ENCODE measurements around the gene RIBC2. TPM values are rescaled to one million over a fixed set of nuclear protein-coding genes. Genes with fewer than 3 reads are reported as not detected.

The RIBC2 gene
- total RNA-seq, 1 donor from 2014 or later, result 8.8 TPM

DNA sequence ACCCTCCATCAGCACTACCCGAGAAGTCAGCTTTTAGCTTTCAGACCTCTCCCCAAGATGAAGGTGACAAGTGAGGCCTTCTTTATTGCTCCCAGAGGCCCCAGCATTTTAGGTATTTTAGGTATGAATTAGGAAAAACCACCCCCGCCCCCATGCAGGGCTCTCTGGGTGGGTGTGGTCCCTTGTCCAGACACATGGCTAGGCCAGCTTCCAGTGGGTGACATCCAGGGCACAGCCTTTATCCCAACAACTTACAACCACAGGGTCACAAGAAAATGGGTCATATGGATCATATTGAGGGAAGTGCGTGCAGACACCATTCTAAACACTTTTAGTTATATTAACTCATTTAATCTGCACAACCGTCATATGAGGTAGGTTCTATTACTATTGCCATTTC lies 42.1 kb downstream of the RIBC2 start:
- Mint-ChIP-seq H3K9me3 (no peaks in the 10 kb centered on the region), H3K4me1 (ENCODE audit: unreplicated experiment) (peaks cover 51% of the 10 kb centered on the region), H3K4me3 (no peak overlapping the region), H3K27ac (no peak overlapping the region), H3K36me3 (no peaks in the 10 kb centered on the region), H3K27me3 (peaks cover 6% of the 10 kb centered on the region)
- DNase-seq (ENCODE audit: extremely low spot score, unreplicated experiment), result no peak
- TF ChIP-seq CTCF (conservative IDR thresholded peaks at IDR 0.05), result no peak

DNA sequence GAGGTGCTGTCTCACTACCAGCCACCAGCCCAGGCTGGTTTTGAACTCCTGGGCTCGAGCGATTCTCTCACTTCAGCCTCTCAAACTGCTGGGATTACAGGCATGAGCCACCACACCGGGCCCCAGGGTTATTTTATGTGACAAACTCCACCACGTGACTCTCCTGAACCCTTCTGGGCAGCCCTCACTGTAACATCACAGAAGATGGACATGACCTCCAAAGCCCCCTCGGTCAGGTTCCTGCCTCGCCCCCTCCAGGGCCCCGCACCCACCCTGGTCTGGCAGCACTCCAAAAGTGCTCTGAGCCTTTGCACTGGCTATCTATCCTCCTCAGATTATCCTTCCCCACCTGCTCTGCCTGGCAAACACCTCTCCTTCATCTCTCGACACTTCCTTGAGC lies 43.3 kb downstream of the RIBC2 start:
- peaks cover 6% of the 10 kb centered on the region for H3K27me3 Mint-ChIP-seq
- H3K4me3 Mint-ChIP-seq, result no peak overlapping the region
- TF ChIP-seq CTCF (conservative IDR thresholded peaks at IDR 0.05), result no peak
- DNase-seq (ENCODE audit: extremely low spot score, unreplicated experiment), result no peak
- H3K4me1 Mint-ChIP-seq (ENCODE audit: unreplicated experiment), result peaks cover 52% of the 10 kb centered on the region
- no peak overlapping the region for H3K27ac Mint-ChIP-seq
- no peaks in the 10 kb centered on the region for H3K36me3 Mint-ChIP-seq
- H3K9me3 Mint-ChIP-seq, result no peaks in the 10 kb centered on the region

DNA sequence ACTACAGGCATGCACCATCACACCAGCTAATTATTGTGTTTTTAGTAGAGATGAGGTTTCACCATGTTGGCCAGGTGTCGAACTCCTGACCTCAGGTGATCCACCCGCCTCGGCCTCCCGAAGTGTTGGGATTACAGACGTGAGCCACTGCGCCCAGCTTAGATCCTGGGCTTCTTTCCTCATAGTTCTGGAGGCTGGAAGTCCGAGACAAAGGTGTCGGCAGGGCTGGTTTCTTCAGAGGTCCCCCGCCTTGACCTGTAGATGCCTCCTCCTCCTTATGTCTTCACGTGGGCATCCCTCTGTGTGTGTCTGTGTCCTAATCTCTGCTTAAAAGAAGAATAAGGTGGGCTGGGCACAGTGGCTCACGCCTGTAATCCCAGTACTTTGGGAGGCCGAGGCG lies 45.0 kb downstream of the RIBC2 start:
- H3K27me3 Mint-ChIP-seq, result no peaks in the 10 kb centered on the region
- DNase-seq (ENCODE audit: extremely low spot score, unreplicated experiment), result no peak
- no peak overlapping the region for H3K27ac Mint-ChIP-seq
- H3K36me3 Mint-ChIP-seq, result no peaks in the 10 kb centered on the region
- TF ChIP-seq CTCF (conservative IDR thresholded peaks at IDR 0.05), result no peak
- H3K4me3 Mint-ChIP-seq, result no peak overlapping the region
- H3K4me1 Mint-ChIP-seq (ENCODE audit: unreplicated experiment), result peaks cover 44% of the 10 kb centered on the region
- no peaks in the 10 kb centered on the region for H3K9me3 Mint-ChIP-seq

DNA sequence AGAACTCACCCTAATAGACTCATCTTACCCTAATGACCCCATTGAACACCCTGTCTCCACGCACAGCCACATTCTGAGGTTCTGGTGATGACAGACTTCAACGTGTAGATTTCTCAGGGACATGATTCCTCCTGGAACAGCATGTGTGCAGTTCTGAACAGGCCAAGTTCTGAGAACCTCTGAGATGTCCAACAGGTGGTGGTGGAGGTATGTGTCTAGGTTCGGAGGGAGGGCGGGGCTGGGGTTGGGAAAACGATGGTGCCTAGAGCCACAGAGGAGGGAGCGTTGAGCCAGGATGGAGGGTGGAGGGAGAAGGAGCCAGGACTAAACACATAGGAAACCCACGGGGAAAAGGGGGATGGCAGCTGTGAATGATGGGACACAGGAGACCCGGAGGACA lies 45.7 kb downstream of the RIBC2 start:
- TF ChIP-seq CTCF (conservative IDR thresholded peaks at IDR 0.05), result no peak
- Mint-ChIP-seq H3K27ac (no peak overlapping the region), H3K9me3 (no peaks in the 10 kb centered on the region), H3K27me3 (no peaks in the 10 kb centered on the region), H3K36me3 (peaks cover 2% of the 10 kb centered on the region), H3K4me3 (no peak overlapping the region), H3K4me1 (ENCODE audit: unreplicated experiment) (peaks cover 41% of the 10 kb centered on the region)
- DNase-seq (ENCODE audit: extremely low spot score, unreplicated experiment), result no peak

GRCh38 chr22:45460288-45461109 lies 47.0 kb downstream of the RIBC2 start:
- Mint-ChIP-seq H3K36me3 (peaks cover 5% of the 10 kb centered on the region), H3K9me3 (no peaks in the 10 kb centered on the region), H3K4me3 (peak overlapping the region; percentile 25), H3K27ac (peak overlapping the region; percentile 14), H3K4me1 (ENCODE audit: unreplicated experiment) (peaks cover 30% of the 10 kb centered on the region), H3K27me3 (no peaks in the 10 kb centered on the region)
- TF ChIP-seq CTCF (conservative IDR thresholded peaks at IDR 0.05), result no peak
- DNase-seq (ENCODE audit: extremely low spot score, unreplicated experiment), result no peak

Data from type B pancreatic cell (in vitro differentiated cells).